Measurements from ENCODE around the gene PCBP3.
A peak's percentile ranks its signal among the peaks of the same experiment; 100 is the strongest.

PCBP3 gene

GRCh38 chr21:45859762-45860357 lies 216.3 kb downstream of the PCBP3 start:
- H3K4me3 ChIP-seq (ENCODE audit: low read length) = no peak overlapping the region
- DNase-seq (ENCODE audit: low read depth, low spot score) = no peak

GRCh38 chr21:45860493-45861155 lies 217.1 kb downstream of the PCBP3 start:
- DNase-seq (ENCODE audit: low read depth, low spot score) = no peak
- H3K4me3 ChIP-seq (ENCODE audit: low read length) = no peak overlapping the region

GRCh38 chr21:45861156-45861870 lies 217.8 kb downstream of the PCBP3 start:
- no peak for DNase-seq (ENCODE audit: low read depth, low spot score)
- H3K4me3 ChIP-seq (ENCODE audit: low read length) = no peak overlapping the region

- no peak overlapping the region for H3K4me3 ChIP-seq (ENCODE audit: low read length)
- no peak for DNase-seq (ENCODE audit: low read depth, low spot score)
Measured at GRCh38 chr21:45862543-45863207, 219.2 kb downstream of the PCBP3 start.

GRCh38 chr21:45863267-45863666 lies 219.7 kb downstream of the PCBP3 start:
- DNase-seq (ENCODE audit: low read depth, low spot score) = no peak

GRCh38 chr21:45863751-45864150 lies 220.2 kb downstream of the PCBP3 start:
- no peak for DNase-seq (ENCODE audit: low read depth, low spot score)
- H3K4me3 ChIP-seq (ENCODE audit: low read length) = no peak overlapping the region

More at GRCh38 chr21:45863267-45863666, 219.7 kb downstream of the PCBP3 start:
- no peak overlapping the region for H3K4me3 ChIP-seq (ENCODE audit: low read length)

- DNase-seq (ENCODE audit: low read depth, low spot score) = no peak
- H3K4me3 ChIP-seq (ENCODE audit: low read length) = no peak overlapping the region
Measured at GRCh38 chr21:45864436-45864835, 220.9 kb downstream of the PCBP3 start.

GRCh38 chr21:45865106-45865835 lies 221.7 kb downstream of the PCBP3 start:
- no peak overlapping the region for H3K4me3 ChIP-seq (ENCODE audit: low read length)
- DNase-seq (ENCODE audit: low read depth, low spot score) = no peak

GRCh38 chr21:45866551-45866950 lies 223.0 kb downstream of the PCBP3 start:
- no peak overlapping the region for H3K4me3 ChIP-seq (ENCODE audit: low read length)
- no peak for DNase-seq (ENCODE audit: low read depth, low spot score)

GRCh38 chr21:45867041-45867666 lies 223.6 kb downstream of the PCBP3 start:
- no peak for DNase-seq (ENCODE audit: low read depth, low spot score)
- H3K4me3 ChIP-seq (ENCODE audit: low read length) = no peak overlapping the region

GRCh38 chr21:45867671-45868081 lies 224.2 kb downstream of the PCBP3 start:
- H3K4me3 ChIP-seq (ENCODE audit: low read length) = no peak overlapping the region; the same call in 1 of the 2 replicates
- DNase-seq (ENCODE audit: low read depth, low spot score) = no peak

GRCh38 chr21:45868086-45868485 lies 224.6 kb downstream of the PCBP3 start:
- H3K4me3 ChIP-seq (ENCODE audit: low read length) = no peak overlapping the region; the same call in 1 of the 2 replicates
- peak; percentile 72 for DNase-seq (ENCODE audit: low read depth, low spot score)

GRCh38 chr21:45868488-45868887 lies 225.0 kb downstream of the PCBP3 start:
- DNase-seq (ENCODE audit: low read depth, low spot score) = no peak
- H3K4me3 ChIP-seq (ENCODE audit: low read length) = no peak overlapping the region

GRCh38 chr21:45869121-45870007 lies 225.8 kb downstream of the PCBP3 start:
- no peak for DNase-seq (ENCODE audit: low read depth, low spot score)

GRCh38 chr21:45870421-45870820 lies 226.9 kb downstream of the PCBP3 start:
- no peak for DNase-seq (ENCODE audit: low read depth, low spot score)
- no peak overlapping the region for H3K4me3 ChIP-seq (ENCODE audit: low read length)

More at GRCh38 chr21:45869121-45870007, 225.8 kb downstream of the PCBP3 start:
- no peak overlapping the region for H3K4me3 ChIP-seq (ENCODE audit: low read length)

- DNase-seq (ENCODE audit: low read depth, low spot score) = no peak
- no peak overlapping the region for H3K4me3 ChIP-seq (ENCODE audit: low read length)
Measured at GRCh38 chr21:45870851-45871615, 227.5 kb downstream of the PCBP3 start.

- no peak for DNase-seq (ENCODE audit: low read depth, low spot score)
- no peak overlapping the region for H3K4me3 ChIP-seq (ENCODE audit: low read length)
Measured at GRCh38 chr21:45871616-45872236, 228.2 kb downstream of the PCBP3 start.

Data from Jurkat, Clone E6-1 (cell line).